Gastrocnemius medialis (tissue), 4 donors: ENCODE data around the gene SLC4A2.

Experiments used
- CTCF ChIP-seq, 5 experiments: fragments of 450-650 bp in 3 of 5; fragments of 200-600 bp in 2 of 5; sonication (generic) in 2 of 5; IDR thresholded peaks in 4 of 5; conservative IDR thresholded peaks in 1 of 5; 1 replicate in 4 of 5; 2 replicates in 1 of 5; pipeline ENCODE4 v1.5.1; 2016 to 2019; ENCODE audit warnings: antibody characterized with exemption in 5 of 5, mild to moderate bottlenecking in 3 of 5, moderate library complexity in 3 of 5
- POLR2A ChIP-seq, 2 donors: fragments of 450-650 bp; IDR thresholded peaks; one replicate each; pipeline ENCODE4 v1.6.1; 2017; ENCODE audit warnings: antibody characterized with exemption in 2 of 2, mild to moderate bottlenecking in 2 of 2, moderate library complexity in 2 of 2

- TF ChIP-seq CTCF (IDR thresholded peaks at IDR 0.05 in 4 of 5, conservative IDR thresholded peaks at IDR 0.05 in 1 of 5) (no peak), POLR2A (IDR thresholded peaks at IDR 0.05) (no peak)
Measured at GRCh38 chr7:151074817-151075661, 15.7 kb downstream of the SLC4A2 start.
